SIG-M5 treated with dmso at 0.1 percent for 504 hours (cell line): ENCODE data around the gene BTAF1.
"Not testable (repeated sequence)": the region's sequence is repeated elsewhere in the genome, so short reads cannot be mapped to it uniquely, and the experiment has no call there.

Experiments used
- DNase-seq: peaks from one replicate; lab custom pipeline; 2025; ENCODE audit not compliant: unreplicated experiment; lab: John Stamatoyannopoulos, UW

BTAF1 gene

GRCh38 chr10:91923371-91924211, at the start of gene BTAF1:
BTAF1 (plus strand) TSS chr10:91923770; CDS start chr10:91924077, 307 bp downstream.
- peak; percentile 72 for DNase-seq

- no peak for DNase-seq
Observed at GRCh38 chr10:91875156-91875555, 48.4 kb upstream of the BTAF1 start.

GRCh38 chr10:91875779-91876178, 47.8 kb upstream of the BTAF1 start:
- DNase-seq, result no peak

GRCh38 chr10:91879515-91880170, 43.9 kb upstream of the BTAF1 start:
- DNase-seq, result no peak

- DNase-seq, result peak; percentile 40
Observed at GRCh38 chr10:91880310-91880709, 43.3 kb upstream of the BTAF1 start.

GRCh38 chr10:91883549-91884444, 39.8 kb upstream of the BTAF1 start:
- DNase-seq, result no peak

- no peak for DNase-seq
Observed at GRCh38 chr10:91884536-91884935, 39.0 kb upstream of the BTAF1 start.

- DNase-seq, result no peak
Observed at GRCh38 chr10:91885362-91886079, 38.0 kb upstream of the BTAF1 start.

GRCh38 chr10:91886954-91887271, 36.7 kb upstream of the BTAF1 start:
- no peak for DNase-seq

GRCh38 chr10:91887272-91888076, 36.1 kb upstream of the BTAF1 start:
- DNase-seq, result no peak

- no peak for DNase-seq
Observed at GRCh38 chr10:91891125-91892001, 32.2 kb upstream of the BTAF1 start.

- DNase-seq, result no peak
Observed at GRCh38 chr10:91893051-91893450, 30.5 kb upstream of the BTAF1 start.

- DNase-seq, result not testable (repeated sequence)
Observed at GRCh38 chr10:91894261-91894685, 29.3 kb upstream of the BTAF1 start.

GRCh38 chr10:91896212-91896756, 27.3 kb upstream of the BTAF1 start:
- DNase-seq, result no peak

GRCh38 chr10:91897421-91897820, 26.1 kb upstream of the BTAF1 start:
- no peak for DNase-seq

GRCh38 chr10:91901784-91902677, 21.5 kb upstream of the BTAF1 start:
- peak; percentile 91 for DNase-seq

- DNase-seq, result no peak
Observed at GRCh38 chr10:91907033-91907594, 16.5 kb upstream of the BTAF1 start.
